Calu3 (cell line): ENCODE data around the gene TMEM11. TPM values are rescaled to one million over a fixed set of nuclear protein-coding genes. Genes with fewer than 3 reads are reported as not detected.

Experiments used
- BruUV-seq: library from RNA; stranded (reverse); fragments of 400-500 nt; replicated peaks from 2 replicates; lab custom pipeline; 2021; lab: Mats Ljungman, UMichigan
- CTCF ChIA-PET: fragments of 300-600 bp; sonication (Branson Sonifier 250); formaldehyde crosslinking; loops from one replicate; lab custom pipeline; 2022; ENCODE audit warnings: antibody characterized with exemption; lab: Charles Lee
- DNase-seq: peaks from one replicate; pipeline ENCODE4 v3.0.0; 2022
- H3K27ac Mint-ChIP-seq: one replicate; pipeline ENCODE4 v1.8.0; 2022; ENCODE audit warnings: mixed read lengths; ENCODE audit not compliant: unreplicated experiment
- H3K27me3 Mint-ChIP-seq: one replicate; pipeline ENCODE4 v1.8.0; 2022; ENCODE audit warnings: mixed read lengths; ENCODE audit not compliant: unreplicated experiment
- H3K36me3 Mint-ChIP-seq: one replicate; pipeline ENCODE4 v1.8.0; 2022; ENCODE audit warnings: mild to moderate bottlenecking, moderate library complexity, mixed read lengths; ENCODE audit not compliant: insufficient read depth, unreplicated experiment
- H3K4me1 Mint-ChIP-seq: one replicate; pipeline ENCODE4 v1.8.0; 2022; ENCODE audit warnings: mild to moderate bottlenecking, low read depth, mixed read lengths; ENCODE audit not compliant: unreplicated experiment
- H3K4me3 Mint-ChIP-seq: one replicate; pipeline ENCODE4 v1.8.0; 2022; ENCODE audit warnings: mild to moderate bottlenecking, low read depth, moderate library complexity, mixed read lengths; ENCODE audit not compliant: unreplicated experiment
- H3K9me3 Mint-ChIP-seq: one replicate; pipeline ENCODE4 v1.8.0; 2022; ENCODE audit warnings: low read depth, mixed read lengths; ENCODE audit not compliant: unreplicated experiment
- CTCF ChIP-seq: fragments of 200-600 bp; IDR thresholded peaks from one replicate; pipeline ENCODE4 v1.8.0; 2022; ENCODE audit warnings: antibody characterized with exemption; ENCODE audit not compliant: unreplicated experiment
- intact Hi-C: fragments of 100-400 bp; cut with micrococcal nuclease; formaldehyde crosslinking; loops from one replicate; pipeline ENCODE4 v1.10.0; 2022; ENCODE audit not compliant: unreplicated experiment
- total RNA-seq: library from RNA; stranded (reverse); gene quantifications from 2 replicates; pipeline ENCODE4 v1.2.3, GENCODE V29; 2022

TMEM11 gene
- total RNA-seq, 1 experiment from 2014 or later = 18.9 TPM

GRCh38 chr17:21202512-21202911 lies 11.4 kb downstream of the TMEM11 start:
- CTCF ChIA-PET = no interaction called here

GRCh38 chr17:21201874-21202273 lies 12.1 kb downstream of the TMEM11 start:
- intact Hi-C loops = no loop called here
- no peak for DNase-seq
- Mint-ChIP-seq H3K9me3 (no peaks in the 10 kb centered on the region), H3K4me1 (no peaks in the 10 kb centered on the region), H3K4me3 (no peak overlapping the region), H3K27me3 (no peaks in the 10 kb centered on the region), H3K36me3 (peaks cover 12% of the 10 kb centered on the region), H3K27ac (no peak overlapping the region)
- CTCF ChIA-PET = no interaction called here
- TF ChIP-seq CTCF = no peak
- BruUV-seq = no TSS peak

More at GRCh38 chr17:21202512-21202911, 11.4 kb downstream of the TMEM11 start:
- BruUV-seq = no TSS peak
- Mint-ChIP-seq H3K27me3 (no peaks in the 10 kb centered on the region), H3K4me3 (no peak overlapping the region), H3K27ac (no peak overlapping the region), H3K36me3 (peaks cover 11% of the 10 kb centered on the region), H3K9me3 (no peaks in the 10 kb centered on the region), H3K4me1 (no peaks in the 10 kb centered on the region)
- no peak for DNase-seq
- TF ChIP-seq CTCF = no peak
- intact Hi-C loops = no loop called here

GRCh38 chr17:21201298-21201595 lies 12.7 kb downstream of the TMEM11 start:
- H3K4me1 Mint-ChIP-seq = no peaks in the 10 kb centered on the region
- H3K27ac Mint-ChIP-seq = no peak overlapping the region
- H3K9me3 Mint-ChIP-seq = no peaks in the 10 kb centered on the region
- BruUV-seq = no TSS peak
- no peaks in the 10 kb centered on the region for H3K27me3 Mint-ChIP-seq
- H3K36me3 Mint-ChIP-seq = peaks cover 12% of the 10 kb centered on the region
- CTCF ChIA-PET = no interaction called here
- H3K4me3 Mint-ChIP-seq = no peak overlapping the region
- DNase-seq = no peak
- TF ChIP-seq CTCF = no peak
- intact Hi-C loops = no loop called here

GRCh38 chr17:21200590-21201297 lies 13.2 kb downstream of the TMEM11 start:
- Mint-ChIP-seq H3K4me1 (no peaks in the 10 kb centered on the region), H3K36me3 (peaks cover 12% of the 10 kb centered on the region), H3K9me3 (no peaks in the 10 kb centered on the region), H3K27ac (no peak overlapping the region), H3K27me3 (no peaks in the 10 kb centered on the region), H3K4me3 (no peak overlapping the region)
- CTCF ChIA-PET = no interaction called here
- intact Hi-C loops = no loop called here
- TF ChIP-seq CTCF = no peak
- DNase-seq = no peak
- no TSS peak for BruUV-seq
